Measurements from ENCODE around the gene SSH3. TPM values are rescaled to one million over a fixed set of nuclear protein-coding genes. Genes with fewer than 3 reads are reported as not detected.

Gene SSH3
- polyA plus RNA-seq, 1 of the 3 experiments (the other 2 are of a cell fraction) = 13.5 TPM

DNA sequence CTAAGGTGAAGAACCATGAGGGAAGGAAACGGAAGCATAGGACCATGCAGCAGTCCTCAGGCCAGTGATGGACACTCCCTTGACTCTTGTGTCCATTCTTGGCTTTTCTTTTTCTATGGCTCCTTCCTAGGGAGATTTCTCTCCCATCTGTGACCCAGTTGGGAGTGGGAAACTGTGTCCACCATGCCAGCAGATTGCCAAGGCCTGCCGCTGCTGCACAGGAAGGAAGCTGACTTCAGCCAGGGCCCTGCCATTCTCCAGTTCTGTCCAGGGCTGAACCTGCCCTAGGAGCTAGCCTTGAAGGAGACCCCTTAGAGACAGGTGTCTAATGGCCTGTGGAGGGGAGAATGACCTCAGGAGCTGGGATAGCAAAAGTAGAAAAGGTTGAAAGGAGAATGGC is 17.4 kb downstream of the SSH3 start:
- no peaks in the 10 kb centered on the region for H4K20me1 ChIP-seq (ENCODE audit: insufficient read depth)
- H3K36me3 ChIP-seq (replicated peaks in 1 of 2; ENCODE audit: control insufficient read depth in 1 of 2, insufficient read depth in 2 of 2, low read length in 1 of 2) = no peaks in the 10 kb centered on the region
- no peak overlapping the region for H3K27ac ChIP-seq (ENCODE audit: low read depth in 2 of 2, low read length in 1 of 2)
- no peak overlapping the region for H2AFZ ChIP-seq (ENCODE audit: low read depth)
- peaks cover 4 to 8% of the 10 kb centered on the region in 2 experiments; a peak in 1 of 4 replicates for H3K4me1 ChIP-seq (ENCODE audit: control insufficient read depth in 1 of 2, insufficient read depth in 2 of 2, low read depth in 1 of 2, low read length in 1 of 2)
- H3K9me2 ChIP-seq = no peaks in the 10 kb centered on the region
- no peaks in the 10 kb centered on the region for H3K9me3 ChIP-seq
- H3K9ac ChIP-seq = no peak overlapping the region
- TF ChIP-seq, protein P1, sequence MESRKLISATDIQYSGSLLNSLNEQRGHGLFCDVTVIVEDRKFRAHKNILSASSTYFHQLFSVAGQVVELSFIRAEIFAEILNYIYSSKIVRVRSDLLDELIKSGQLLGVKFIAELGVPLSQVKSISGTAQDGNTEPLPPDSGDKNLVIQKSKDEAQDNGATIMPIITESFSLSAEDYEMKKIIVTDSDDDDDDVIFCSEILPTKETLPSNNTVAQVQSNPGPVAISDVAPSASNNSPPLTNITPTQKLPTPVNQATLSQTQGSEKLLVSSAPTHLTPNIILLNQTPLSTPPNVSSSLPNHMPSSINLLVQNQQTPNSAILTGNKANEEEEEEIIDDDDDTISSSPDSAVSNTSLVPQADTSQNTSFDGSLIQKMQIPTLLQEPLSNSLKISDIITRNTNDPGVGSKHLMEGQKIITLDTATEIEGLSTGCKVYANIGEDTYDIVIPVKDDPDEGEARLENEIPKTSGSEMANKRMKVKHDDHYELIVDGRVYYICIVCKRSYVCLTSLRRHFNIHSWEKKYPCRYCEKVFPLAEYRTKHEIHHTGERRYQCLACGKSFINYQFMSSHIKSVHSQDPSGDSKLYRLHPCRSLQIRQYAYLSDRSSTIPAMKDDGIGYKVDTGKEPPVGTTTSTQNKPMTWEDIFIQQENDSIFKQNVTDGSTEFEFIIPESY (IDR thresholded peaks at IDR 0.05; ENCODE audit: borderline replicate concordance, low read depth) = no peak
- TF ChIP-seq, protein P2, sequence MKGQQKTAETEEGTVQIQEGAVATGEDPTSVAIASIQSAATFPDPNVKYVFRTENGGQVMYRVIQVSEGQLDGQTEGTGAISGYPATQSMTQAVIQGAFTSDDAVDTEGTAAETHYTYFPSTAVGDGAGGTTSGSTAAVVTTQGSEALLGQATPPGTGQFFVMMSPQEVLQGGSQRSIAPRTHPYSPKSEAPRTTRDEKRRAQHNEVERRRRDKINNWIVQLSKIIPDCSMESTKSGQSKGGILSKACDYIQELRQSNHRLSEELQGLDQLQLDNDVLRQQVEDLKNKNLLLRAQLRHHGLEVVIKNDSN (IDR thresholded peaks at IDR 0.05; ENCODE audit: borderline replicate concordance, low read depth) = no peak
- TF ChIP-seq POLR2AphosphoS5 (IDR thresholded peaks at IDR 0.05; ENCODE audit: low read depth, low read length) = no peak
- TF ChIP-seq EZH2phosphoT487 (IDR thresholded peaks at IDR 0.05; ENCODE audit: borderline replicate concordance, low read depth) = no peak
- no peak for TF ChIP-seq NFIC (IDR thresholded peaks at IDR 0.05; ENCODE audit: borderline replicate concordance)
- no peak for TF ChIP-seq EP300 (IDR thresholded peaks at IDR 0.05; ENCODE audit: borderline replicate concordance in 1 of 2, low read depth in 1 of 2, low read length in 1 of 2)
- no peak for TF ChIP-seq FOSL2 (IDR thresholded peaks at IDR 0.05; ENCODE audit: borderline replicate concordance, low read depth)
- no peak for TF ChIP-seq TCF12 (IDR thresholded peaks at IDR 0.05)
- TF ChIP-seq, protein P3, sequence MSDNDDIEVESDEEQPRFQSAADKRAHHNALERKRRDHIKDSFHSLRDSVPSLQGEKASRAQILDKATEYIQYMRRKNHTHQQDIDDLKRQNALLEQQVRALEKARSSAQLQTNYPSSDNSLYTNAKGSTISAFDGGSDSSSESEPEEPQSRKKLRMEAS (IDR thresholded peaks at IDR 0.05; ENCODE audit: low read depth) = no peak
- TF ChIP-seq, protein P4, sequence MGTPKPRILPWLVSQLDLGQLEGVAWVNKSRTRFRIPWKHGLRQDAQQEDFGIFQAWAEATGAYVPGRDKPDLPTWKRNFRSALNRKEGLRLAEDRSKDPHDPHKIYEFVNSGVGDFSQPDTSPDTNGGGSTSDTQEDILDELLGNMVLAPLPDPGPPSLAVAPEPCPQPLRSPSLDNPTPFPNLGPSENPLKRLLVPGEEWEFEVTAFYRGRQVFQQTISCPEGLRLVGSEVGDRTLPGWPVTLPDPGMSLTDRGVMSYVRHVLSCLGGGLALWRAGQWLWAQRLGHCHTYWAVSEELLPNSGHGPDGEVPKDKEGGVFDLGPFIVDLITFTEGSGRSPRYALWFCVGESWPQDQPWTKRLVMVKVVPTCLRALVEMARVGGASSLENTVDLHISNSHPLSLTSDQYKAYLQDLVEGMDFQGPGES (IDR thresholded peaks at IDR 0.05; ENCODE audit: low read depth, low read length) = no peak
- TF ChIP-seq SIN3A (IDR thresholded peaks at IDR 0.05; ENCODE audit: borderline replicate concordance, low read depth, low read length) = no peak
- TF ChIP-seq RAD21 (IDR thresholded peaks at IDR 0.05; ENCODE audit: low read length) = no peak
- TF ChIP-seq, protein P5, sequence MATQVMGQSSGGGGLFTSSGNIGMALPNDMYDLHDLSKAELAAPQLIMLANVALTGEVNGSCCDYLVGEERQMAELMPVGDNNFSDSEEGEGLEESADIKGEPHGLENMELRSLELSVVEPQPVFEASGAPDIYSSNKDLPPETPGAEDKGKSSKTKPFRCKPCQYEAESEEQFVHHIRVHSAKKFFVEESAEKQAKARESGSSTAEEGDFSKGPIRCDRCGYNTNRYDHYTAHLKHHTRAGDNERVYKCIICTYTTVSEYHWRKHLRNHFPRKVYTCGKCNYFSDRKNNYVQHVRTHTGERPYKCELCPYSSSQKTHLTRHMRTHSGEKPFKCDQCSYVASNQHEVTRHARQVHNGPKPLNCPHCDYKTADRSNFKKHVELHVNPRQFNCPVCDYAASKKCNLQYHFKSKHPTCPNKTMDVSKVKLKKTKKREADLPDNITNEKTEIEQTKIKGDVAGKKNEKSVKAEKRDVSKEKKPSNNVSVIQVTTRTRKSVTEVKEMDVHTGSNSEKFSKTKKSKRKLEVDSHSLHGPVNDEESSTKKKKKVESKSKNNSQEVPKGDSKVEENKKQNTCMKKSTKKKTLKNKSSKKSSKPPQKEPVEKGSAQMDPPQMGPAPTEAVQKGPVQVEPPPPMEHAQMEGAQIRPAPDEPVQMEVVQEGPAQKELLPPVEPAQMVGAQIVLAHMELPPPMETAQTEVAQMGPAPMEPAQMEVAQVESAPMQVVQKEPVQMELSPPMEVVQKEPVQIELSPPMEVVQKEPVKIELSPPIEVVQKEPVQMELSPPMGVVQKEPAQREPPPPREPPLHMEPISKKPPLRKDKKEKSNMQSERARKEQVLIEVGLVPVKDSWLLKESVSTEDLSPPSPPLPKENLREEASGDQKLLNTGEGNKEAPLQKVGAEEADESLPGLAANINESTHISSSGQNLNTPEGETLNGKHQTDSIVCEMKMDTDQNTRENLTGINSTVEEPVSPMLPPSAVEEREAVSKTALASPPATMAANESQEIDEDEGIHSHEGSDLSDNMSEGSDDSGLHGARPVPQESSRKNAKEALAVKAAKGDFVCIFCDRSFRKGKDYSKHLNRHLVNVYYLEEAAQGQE (IDR thresholded peaks at IDR 0.05; ENCODE audit: low read depth, low read length) = no peak
- no peak for TF ChIP-seq RCOR1 (IDR thresholded peaks at IDR 0.05; ENCODE audit: low read length)
- no peak for TF ChIP-seq FOXM1 (IDR thresholded peaks at IDR 0.05; ENCODE audit: low read depth)
- no peak for DNase-seq
- no peak overlapping the region for H3K4me2 ChIP-seq
- 92% methylated on average over 1 of the region's 2 CpGs for WGBS (ENCODE audit: low lambda C conversion rate)
- H3K27me3 ChIP-seq (ENCODE audit: insufficient read depth) = no peaks in the 10 kb centered on the region
- 0 out of 2 replicates have a peak, but pooled peaks cover 4% of the 10 kb centered on the region for H3K79me2 ChIP-seq (ENCODE audit: insufficient read depth)
- H3F3A ChIP-seq (replicated peaks; ENCODE audit: insufficient read depth) = peaks cover 15% of the 10 kb centered on the region
- H3K4me3 ChIP-seq (ENCODE audit: low read depth in 2 of 2, low read length in 1 of 2) = no peak overlapping the region
- ChIA-PET CTCF (interaction anchor here (1.0 to 12.0 kb wide), 9 partner anchors 25 to 240 kb away, joined by 4 to 274 read pairs (median 8); partner anchors contain the start of genes ANKRD13D and GRK2), POLR2A (interaction anchor here (4.3 kb wide), 1 partner anchor 58 kb away, joined by 19 read pairs; no protein-coding TSS in a partner anchor)
